ENCODE data around the gene SLC22A1. TPM values are rescaled to one million over a fixed set of nuclear protein-coding genes. Genes with fewer than 3 reads are reported as not detected.

SLC22A1 gene
- 1.0 TPM for total RNA-seq

DNA sequence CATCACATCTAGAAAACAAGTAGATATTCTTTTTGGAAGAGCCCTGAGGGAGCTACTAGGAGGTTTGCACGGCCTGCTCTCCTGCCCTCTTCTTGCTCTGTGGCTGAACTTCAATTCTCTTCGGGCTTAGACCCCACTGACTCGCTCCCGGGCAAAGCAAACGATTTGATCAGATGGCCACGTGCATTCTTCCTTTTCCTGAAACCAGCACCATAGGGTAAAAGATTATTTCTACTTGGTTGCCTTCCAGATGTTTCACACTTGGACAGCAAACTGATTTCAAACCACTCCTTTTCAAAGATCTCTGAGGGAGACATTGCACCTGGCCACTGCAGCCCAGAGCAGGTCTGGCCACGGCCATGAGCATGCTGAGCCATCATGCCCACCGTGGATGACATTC is at the start of gene SLC22A1:
Gene SLC22A1 (plus strand): TSS at position 258 of the 400 bp plus-strand sequence. CDS start 121 bp downstream, at position 379.
- no peak within 1 kb of the TSS for H3K27ac ChIP-seq (ENCODE audit: low read depth, low read length)
- no peaks in the 10 kb centered on the region for H3K4me1 ChIP-seq (ENCODE audit: control insufficient read depth in 3 of 3, insufficient read depth in 3 of 3, low read length in 3 of 3)
- no peaks in the 10 kb centered on the region for H3K27me3 ChIP-seq (ENCODE audit: control insufficient read depth in 3 of 3, insufficient read depth in 3 of 3, low read length in 3 of 3)
- H3K4me3 ChIP-seq (ENCODE audit: low read length in 3 of 3): no peak within 1 kb of the TSS
- H3K36me3 ChIP-seq (ENCODE audit: control insufficient read depth in 3 of 3, insufficient read depth in 3 of 3, low read length in 3 of 3): peaks cover 0 to 4% (median 2%) of the 10 kb centered on the region in 3 donors
- no peak within 1 kb of the TSS for H3K9ac ChIP-seq (ENCODE audit: low read depth in 1 of 3, low read length in 3 of 3)
- no peaks in the 10 kb centered on the region for H3K9me3 ChIP-seq (ENCODE audit: control insufficient read depth in 3 of 3, low read length in 3 of 3)

DNA sequence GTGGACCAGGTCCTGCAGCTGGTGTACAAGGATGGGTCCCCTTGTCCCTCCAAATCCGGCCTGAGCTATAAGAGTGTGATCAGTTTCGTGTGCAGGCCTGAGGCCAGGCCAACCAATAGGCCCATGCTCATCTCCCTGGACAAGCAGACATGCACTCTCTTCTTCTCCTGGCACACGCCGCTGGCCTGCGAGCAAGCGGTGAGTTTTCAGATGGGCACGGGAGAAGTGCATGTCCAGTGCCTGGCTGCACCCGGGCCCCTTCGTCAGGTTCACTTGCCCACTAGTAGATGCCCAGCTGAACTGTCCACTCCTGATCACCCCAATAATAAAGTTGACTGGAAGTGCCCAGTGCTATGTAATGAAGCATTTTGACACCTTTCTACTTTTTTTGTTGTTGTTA is 48.3 kb upstream of the SLC22A1 start:
- Histone ChIP-seq H3K27me3 (ENCODE audit: control insufficient read depth in 3 of 3, insufficient read depth in 3 of 3, low read length in 3 of 3) (no peaks in the 10 kb centered on the region), H3K9ac (ENCODE audit: low read depth in 1 of 3, low read length in 3 of 3) (no peak overlapping the region)

DNA sequence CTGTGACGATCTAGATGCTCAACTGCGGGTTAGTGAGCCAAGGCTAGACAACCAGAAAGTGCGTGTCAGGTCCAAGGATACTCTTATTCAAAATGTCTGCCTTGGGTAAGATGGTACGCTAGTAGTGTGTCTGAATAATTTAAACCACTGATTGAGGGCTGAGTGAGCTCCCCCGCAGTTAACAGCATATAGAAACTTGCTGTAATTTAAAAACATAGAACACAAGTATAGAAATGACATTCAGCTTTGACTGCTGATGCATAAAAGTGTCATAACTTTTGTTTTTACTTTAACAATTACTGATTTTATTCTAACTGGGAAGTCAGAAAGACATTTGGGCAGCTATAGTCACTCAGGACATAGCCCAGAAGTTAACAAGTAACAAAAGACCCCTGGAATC is 45.6 kb upstream of the SLC22A1 start:
- H3K4me1 ChIP-seq (ENCODE audit: control insufficient read depth in 3 of 3, insufficient read depth in 3 of 3, low read length in 3 of 3): no peaks in the 10 kb centered on the region
- H3K27me3 ChIP-seq (ENCODE audit: control insufficient read depth in 3 of 3, insufficient read depth in 3 of 3, low read length in 3 of 3): no peaks in the 10 kb centered on the region
- H3K9ac ChIP-seq (ENCODE audit: low read depth in 1 of 3, low read length in 3 of 3): no peak overlapping the region
- no peaks in the 10 kb centered on the region for H3K9me3 ChIP-seq (ENCODE audit: control insufficient read depth in 3 of 3, low read length in 3 of 3)
- H3K27ac ChIP-seq (ENCODE audit: low read depth, low read length): no peak overlapping the region
- H3K4me3 ChIP-seq (ENCODE audit: low read length in 3 of 3): no peak overlapping the region
- H3K36me3 ChIP-seq (ENCODE audit: control insufficient read depth in 3 of 3, insufficient read depth in 3 of 3, low read length in 3 of 3): peaks cover 69 to 89% (median 83%) of the 10 kb centered on the region in 3 donors

More for the DNA sequence above, 48.3 kb upstream of the SLC22A1 start:
- Histone ChIP-seq H3K36me3 (ENCODE audit: control insufficient read depth in 3 of 3, insufficient read depth in 3 of 3, low read length in 3 of 3) (peaks cover 71 to 90% (median 87%) of the 10 kb centered on the region in 3 donors), H3K4me3 (ENCODE audit: low read length in 3 of 3) (no peak overlapping the region), H3K9me3 (ENCODE audit: control insufficient read depth in 3 of 3, low read length in 3 of 3) (no peaks in the 10 kb centered on the region), H3K27ac (ENCODE audit: low read depth, low read length) (no peak overlapping the region), H3K4me1 (ENCODE audit: control insufficient read depth in 3 of 3, insufficient read depth in 3 of 3, low read length in 3 of 3) (no peaks in the 10 kb centered on the region)

DNA sequence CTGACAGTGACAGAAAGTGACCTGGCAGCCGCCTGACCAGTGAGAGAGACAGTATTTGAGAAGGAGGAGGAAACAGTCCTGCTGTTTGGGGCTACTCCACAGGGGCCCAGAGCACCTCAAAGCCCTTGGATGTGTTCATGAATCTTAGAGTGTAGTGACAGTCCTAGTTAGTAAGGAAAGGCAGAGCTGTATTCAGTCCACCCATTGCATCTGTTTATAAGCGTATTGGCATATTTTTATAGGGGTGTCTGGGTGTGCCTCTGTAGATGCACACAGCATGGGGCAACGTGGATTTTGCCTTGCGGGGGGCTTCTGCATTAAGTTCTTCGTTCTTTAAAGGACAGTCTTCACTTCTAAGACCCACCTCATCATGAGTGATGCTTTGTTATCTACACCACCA is 44.6 kb upstream of the SLC22A1 start:
- Histone ChIP-seq H3K9ac (ENCODE audit: low read depth in 1 of 3, low read length in 3 of 3) (no peak overlapping the region), H3K4me1 (ENCODE audit: control insufficient read depth in 3 of 3, insufficient read depth in 3 of 3, low read length in 3 of 3) (no peaks in the 10 kb centered on the region), H3K9me3 (ENCODE audit: control insufficient read depth in 3 of 3, low read length in 3 of 3) (no peaks in the 10 kb centered on the region), H3K36me3 (ENCODE audit: control insufficient read depth in 3 of 3, insufficient read depth in 3 of 3, low read length in 3 of 3) (peaks cover 62 to 84% (median 77%) of the 10 kb centered on the region in 3 donors), H3K27ac (ENCODE audit: low read depth, low read length) (no peak overlapping the region), H3K27me3 (ENCODE audit: control insufficient read depth in 3 of 3, insufficient read depth in 3 of 3, low read length in 3 of 3) (no peaks in the 10 kb centered on the region), H3K4me3 (ENCODE audit: low read length in 3 of 3) (no peak overlapping the region)

DNA sequence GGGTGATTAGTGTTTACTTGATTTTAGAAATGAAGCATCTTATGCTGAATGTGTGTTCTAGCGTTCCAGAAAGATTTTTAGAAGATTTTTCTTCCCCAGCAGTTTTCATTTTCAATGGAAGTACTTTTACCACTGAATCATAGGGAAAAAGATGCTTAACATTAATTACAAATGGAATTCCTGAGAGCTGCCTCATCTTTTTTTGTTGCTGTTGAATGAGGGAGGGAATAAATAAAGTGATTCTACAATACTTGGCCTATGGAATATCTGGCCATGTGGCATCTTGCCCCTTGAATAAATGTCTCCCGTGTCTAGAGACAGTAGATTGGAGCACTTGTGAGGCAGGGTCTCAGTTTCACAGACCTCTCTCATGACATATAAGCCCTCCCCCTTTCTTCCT is 44.1 kb upstream of the SLC22A1 start:
- Histone ChIP-seq H3K36me3 (ENCODE audit: control insufficient read depth in 3 of 3, insufficient read depth in 3 of 3, low read length in 3 of 3) (peaks cover 58 to 80% (median 73%) of the 10 kb centered on the region in 3 donors), H3K27ac (ENCODE audit: low read depth, low read length) (no peak overlapping the region), H3K4me1 (ENCODE audit: control insufficient read depth in 3 of 3, insufficient read depth in 3 of 3, low read length in 3 of 3) (no peaks in the 10 kb centered on the region), H3K4me3 (ENCODE audit: low read length in 3 of 3) (no peak overlapping the region), H3K9me3 (ENCODE audit: control insufficient read depth in 3 of 3, low read length in 3 of 3) (no peaks in the 10 kb centered on the region), H3K9ac (ENCODE audit: low read depth in 1 of 3, low read length in 3 of 3) (no peak overlapping the region), H3K27me3 (ENCODE audit: control insufficient read depth in 3 of 3, insufficient read depth in 3 of 3, low read length in 3 of 3) (no peaks in the 10 kb centered on the region)

DNA sequence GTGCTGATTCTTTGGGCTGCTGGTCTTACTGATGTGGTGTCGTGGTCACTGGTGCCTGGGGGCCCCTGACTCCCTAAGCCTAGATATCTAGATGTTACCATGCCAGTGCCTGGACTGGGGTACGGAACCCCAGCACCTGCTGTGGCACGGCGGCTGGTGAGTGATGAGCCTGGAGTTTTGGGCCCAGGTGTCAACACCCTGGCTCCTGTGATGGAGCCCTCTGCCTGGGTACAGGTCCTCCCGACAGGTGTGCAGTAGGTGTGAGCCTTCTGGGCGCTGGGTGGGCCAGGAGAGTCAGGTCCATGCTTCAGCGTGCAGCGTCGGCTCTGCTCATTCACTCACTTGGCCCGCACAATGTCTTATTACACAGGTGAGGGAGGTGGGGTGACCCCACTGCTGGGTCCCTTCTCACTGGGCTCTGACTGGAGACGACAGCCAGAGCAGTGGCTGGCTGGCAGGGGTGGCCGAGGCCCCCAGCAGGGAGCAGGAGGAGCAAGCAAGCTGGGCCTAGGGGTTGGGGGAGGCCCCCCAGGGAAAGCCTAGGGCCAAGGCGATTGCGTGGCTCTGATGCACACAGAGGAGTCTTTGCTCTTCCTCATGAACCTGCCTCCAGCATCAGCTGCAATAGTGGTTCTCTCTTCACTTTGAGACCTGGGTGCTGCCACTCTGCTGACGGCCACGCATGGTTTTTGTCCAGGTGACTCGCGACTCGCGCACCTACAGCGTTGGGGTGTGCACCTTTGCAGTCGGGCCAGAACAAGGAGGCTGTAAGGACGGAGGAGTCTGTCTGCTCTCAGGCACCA is 42.5 kb upstream of the SLC22A1 start:
- Histone ChIP-seq H3K27ac (ENCODE audit: low read depth, low read length) (no peak overlapping the region), H3K9me3 (ENCODE audit: control insufficient read depth in 3 of 3, low read length in 3 of 3) (no peaks in the 10 kb centered on the region), H3K4me1 (ENCODE audit: control insufficient read depth in 3 of 3, insufficient read depth in 3 of 3, low read length in 3 of 3) (no peaks in the 10 kb centered on the region), H3K27me3 (ENCODE audit: control insufficient read depth in 3 of 3, insufficient read depth in 3 of 3, low read length in 3 of 3) (no peaks in the 10 kb centered on the region), H3K4me3 (ENCODE audit: low read length in 3 of 3) (no peak overlapping the region), H3K36me3 (ENCODE audit: control insufficient read depth in 3 of 3, insufficient read depth in 3 of 3, low read length in 3 of 3) (peaks cover 52 to 73% (median 68%) of the 10 kb centered on the region in 3 donors), H3K9ac (ENCODE audit: low read depth in 1 of 3, low read length in 3 of 3) (no peak overlapping the region)

DNA sequence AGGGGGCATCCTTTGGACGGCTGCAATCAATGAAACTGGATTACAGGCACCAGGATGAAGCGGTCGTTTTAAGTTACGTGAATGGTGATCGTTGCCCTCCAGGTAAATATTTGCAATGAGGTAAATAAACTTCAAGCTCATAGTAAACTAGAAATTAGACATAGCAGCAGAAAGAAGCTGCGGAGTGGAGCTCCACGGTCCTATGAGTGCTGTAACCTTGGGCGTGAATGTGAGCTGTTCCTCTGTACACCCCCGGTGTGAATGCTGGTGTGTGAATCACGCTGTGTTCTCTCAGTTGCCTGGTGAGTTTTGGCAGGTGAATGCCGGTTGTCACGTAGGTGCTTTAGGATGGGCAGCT is 42.0 kb upstream of the SLC22A1 start:
- peaks cover 57 to 74% (median 69%) of the 10 kb centered on the region in 3 donors for H3K36me3 ChIP-seq (ENCODE audit: control insufficient read depth in 3 of 3, insufficient read depth in 3 of 3, low read length in 3 of 3)
- H3K27ac ChIP-seq (ENCODE audit: low read depth, low read length): no peak overlapping the region
- no peak overlapping the region for H3K9ac ChIP-seq (ENCODE audit: low read depth in 1 of 3, low read length in 3 of 3)
- no peaks in the 10 kb centered on the region for H3K27me3 ChIP-seq (ENCODE audit: control insufficient read depth in 3 of 3, insufficient read depth in 3 of 3, low read length in 3 of 3)
- no peaks in the 10 kb centered on the region for H3K9me3 ChIP-seq (ENCODE audit: control insufficient read depth in 3 of 3, low read length in 3 of 3)
- H3K4me3 ChIP-seq (ENCODE audit: low read length in 3 of 3): no peak overlapping the region
- no peaks in the 10 kb centered on the region for H3K4me1 ChIP-seq (ENCODE audit: control insufficient read depth in 3 of 3, insufficient read depth in 3 of 3, low read length in 3 of 3)

DNA sequence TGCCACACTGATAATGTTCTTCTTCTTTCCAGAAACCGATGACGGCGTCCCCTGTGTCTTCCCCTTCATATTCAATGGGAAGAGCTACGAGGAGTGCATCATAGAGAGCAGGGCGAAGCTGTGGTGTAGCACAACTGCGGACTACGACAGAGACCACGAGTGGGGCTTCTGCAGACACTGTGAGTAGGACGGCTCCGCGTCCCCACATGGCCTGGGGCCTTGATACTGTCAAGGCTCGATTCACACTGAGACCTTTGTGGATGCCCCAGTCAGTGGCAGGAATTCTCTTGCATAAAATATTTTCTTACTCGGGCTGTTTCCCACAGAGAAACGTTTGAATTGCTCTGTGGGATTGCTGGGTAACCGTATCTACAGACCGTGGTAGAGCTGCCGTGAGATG is 41.5 kb upstream of the SLC22A1 start:
- Histone ChIP-seq H3K9me3 (ENCODE audit: control insufficient read depth in 3 of 3, low read length in 3 of 3) (no peaks in the 10 kb centered on the region), H3K36me3 (ENCODE audit: control insufficient read depth in 3 of 3, insufficient read depth in 3 of 3, low read length in 3 of 3) (peaks cover 61 to 73% (median 73%) of the 10 kb centered on the region in 3 donors), H3K4me3 (ENCODE audit: low read length in 3 of 3) (no peak overlapping the region), H3K9ac (ENCODE audit: low read depth in 1 of 3, low read length in 3 of 3) (no peak overlapping the region), H3K4me1 (ENCODE audit: control insufficient read depth in 3 of 3, insufficient read depth in 3 of 3, low read length in 3 of 3) (no peaks in the 10 kb centered on the region), H3K27ac (ENCODE audit: low read depth, low read length) (no peak overlapping the region), H3K27me3 (ENCODE audit: control insufficient read depth in 3 of 3, insufficient read depth in 3 of 3, low read length in 3 of 3) (no peaks in the 10 kb centered on the region)

DNA sequence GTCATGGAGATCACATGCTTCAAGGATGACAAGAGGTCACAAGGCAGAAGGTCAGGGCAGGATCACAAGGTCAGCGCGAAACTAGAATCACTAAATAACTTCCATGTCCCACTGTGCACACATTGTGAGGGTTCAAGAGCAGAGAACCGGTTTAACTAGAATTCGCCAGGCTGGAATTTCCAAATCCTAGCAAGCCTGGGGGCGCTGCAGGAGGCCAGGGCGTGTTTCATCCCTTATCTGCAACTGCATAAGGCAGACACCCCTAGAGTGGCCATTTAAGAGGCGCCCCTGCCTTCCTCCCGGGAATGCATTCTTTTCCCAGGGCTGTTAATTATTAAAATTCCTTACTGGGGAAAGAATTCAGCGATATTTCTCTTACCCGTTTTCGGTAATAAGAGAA is 40.2 kb upstream of the SLC22A1 start:
- no peak overlapping the region for H3K27ac ChIP-seq (ENCODE audit: low read depth, low read length)
- H3K4me3 ChIP-seq (ENCODE audit: low read length in 3 of 3): no peak overlapping the region
- H3K36me3 ChIP-seq (ENCODE audit: control insufficient read depth in 3 of 3, insufficient read depth in 3 of 3, low read length in 3 of 3): peaks cover 69 to 76% (median 75%) of the 10 kb centered on the region in 3 donors
- H3K27me3 ChIP-seq (ENCODE audit: control insufficient read depth in 3 of 3, insufficient read depth in 3 of 3, low read length in 3 of 3): no peaks in the 10 kb centered on the region
- no peak overlapping the region for H3K9ac ChIP-seq (ENCODE audit: low read depth in 1 of 3, low read length in 3 of 3)
- no peaks in the 10 kb centered on the region for H3K9me3 ChIP-seq (ENCODE audit: control insufficient read depth in 3 of 3, low read length in 3 of 3)
- H3K4me1 ChIP-seq (ENCODE audit: control insufficient read depth in 3 of 3, insufficient read depth in 3 of 3, low read length in 3 of 3): no peaks in the 10 kb centered on the region

DNA sequence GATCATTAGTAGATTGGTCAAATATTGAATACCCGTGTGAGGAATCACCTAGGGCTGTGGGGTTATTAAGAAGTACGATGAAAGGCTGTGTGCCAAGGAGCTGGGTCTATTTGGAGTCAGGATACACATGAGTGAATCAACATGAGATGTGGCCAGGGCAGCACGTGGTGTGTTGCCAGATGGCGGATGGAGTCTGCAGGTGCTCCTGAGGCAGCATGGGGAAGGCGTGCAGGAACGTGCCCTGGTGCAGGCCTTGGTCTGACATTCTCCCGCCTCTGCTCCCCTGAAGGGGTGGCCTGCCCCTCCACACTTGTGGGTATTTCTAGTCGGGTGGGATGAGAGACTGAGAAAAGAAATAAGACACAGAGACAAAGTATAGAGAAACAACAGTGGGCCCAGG is 39.0 kb upstream of the SLC22A1 start:
- H3K9ac ChIP-seq (ENCODE audit: low read depth in 1 of 3, low read length in 3 of 3): no peak overlapping the region
- H3K4me1 ChIP-seq (ENCODE audit: control insufficient read depth in 3 of 3, insufficient read depth in 3 of 3, low read length in 3 of 3): no peaks in the 10 kb centered on the region
- peaks cover 71 to 76% (median 76%) of the 10 kb centered on the region in 3 donors for H3K36me3 ChIP-seq (ENCODE audit: control insufficient read depth in 3 of 3, insufficient read depth in 3 of 3, low read length in 3 of 3)
- H3K4me3 ChIP-seq (ENCODE audit: low read length in 3 of 3): no peak overlapping the region
- H3K27me3 ChIP-seq (ENCODE audit: control insufficient read depth in 3 of 3, insufficient read depth in 3 of 3, low read length in 3 of 3): no peaks in the 10 kb centered on the region
- H3K9me3 ChIP-seq (ENCODE audit: control insufficient read depth in 3 of 3, low read length in 3 of 3): no peaks in the 10 kb centered on the region
- no peak overlapping the region for H3K27ac ChIP-seq (ENCODE audit: low read depth, low read length)
